ENCODE data around the gene PDE6D.
"Not testable (repeated sequence)": the region's sequence is repeated elsewhere in the genome, so short reads cannot be mapped to it uniquely, and the experiment has no call there.

PDE6D gene

DNA sequence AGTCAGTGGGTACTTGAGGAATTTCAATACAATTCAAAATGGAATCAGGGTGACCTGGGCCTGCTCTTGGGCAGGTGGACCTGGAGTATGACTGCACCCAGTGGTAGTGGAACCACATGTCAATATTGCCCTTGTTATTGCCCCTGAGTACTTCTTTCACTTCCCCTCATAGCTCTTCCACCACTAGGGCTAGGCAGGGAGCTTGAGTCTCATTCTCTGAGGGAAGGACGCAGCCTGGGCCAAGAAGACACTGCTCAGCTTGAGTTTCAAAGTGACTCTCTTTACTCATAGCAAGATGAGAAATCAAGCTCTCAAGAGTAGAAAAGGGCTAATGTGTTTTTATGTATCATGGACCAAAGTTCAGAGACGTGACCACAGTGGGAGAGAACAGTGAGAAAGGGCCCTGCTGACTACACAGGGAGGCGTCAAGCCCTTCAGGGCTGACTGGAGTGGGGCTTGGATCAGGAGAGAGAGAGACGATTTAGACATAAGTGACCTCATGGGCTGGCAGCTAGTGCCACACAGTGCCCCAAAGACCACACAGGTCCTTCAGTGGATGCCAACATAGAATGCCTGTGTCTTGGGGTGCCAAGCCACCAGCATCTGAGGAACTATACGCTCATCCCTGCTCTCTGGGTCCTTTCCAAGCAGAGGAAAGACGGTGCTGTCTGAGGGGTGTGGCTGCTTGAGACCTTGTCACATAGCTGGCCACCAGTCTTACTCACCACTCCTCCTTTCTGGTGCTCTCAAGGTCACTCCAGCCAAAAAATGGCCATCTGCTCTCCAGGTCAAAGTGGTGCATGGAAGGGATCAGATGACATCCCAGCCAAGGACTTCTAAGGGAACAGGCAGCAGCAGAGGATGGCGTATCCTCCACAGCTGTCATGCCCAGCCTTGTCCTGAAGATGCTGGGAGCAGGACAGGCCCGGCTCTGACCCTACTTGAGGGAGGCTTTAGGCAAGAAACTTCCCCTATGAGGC, 59.8 kb downstream of the PDE6D start:
- DNase-seq (ENCODE audit: low read depth, low spot score): no peak
- H3K27ac ChIP-seq: no peak overlapping the region

DNA sequence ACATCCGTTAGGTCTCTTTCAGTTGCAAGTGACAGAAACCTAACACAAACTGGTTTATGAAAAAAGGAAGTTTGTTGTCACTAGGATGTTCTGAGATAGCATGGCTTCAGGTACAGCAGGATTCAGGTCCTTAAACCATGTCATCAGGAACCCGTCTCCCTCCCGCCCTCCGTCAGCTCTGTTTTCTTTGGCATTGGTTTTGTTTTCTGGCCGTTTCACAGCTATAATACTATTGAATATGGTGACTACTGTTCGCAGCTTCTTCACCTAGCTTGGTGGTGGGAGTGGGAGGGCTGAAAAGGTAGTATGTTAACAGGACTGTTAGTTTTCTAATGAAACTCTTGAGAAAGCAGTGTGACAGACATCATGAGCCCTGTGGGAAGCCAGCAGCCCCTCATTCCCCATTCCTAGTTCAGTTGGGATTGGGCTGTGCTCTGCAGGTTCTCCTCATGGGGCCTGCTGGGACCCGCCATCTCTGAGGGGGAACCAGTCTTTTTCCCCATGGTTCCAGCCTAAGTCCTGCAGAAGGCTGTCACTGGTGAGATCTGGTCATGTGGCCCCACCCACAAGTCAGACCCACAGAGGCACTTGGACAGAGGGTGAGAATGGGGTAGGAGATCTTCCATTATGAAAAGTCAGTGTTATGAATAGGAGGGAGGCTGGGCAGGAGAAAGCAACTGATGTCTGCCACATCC, 60.6 kb downstream of the PDE6D start:
- H3K27ac ChIP-seq: no peak overlapping the region
- no peak for DNase-seq (ENCODE audit: low read depth, low spot score)

DNA sequence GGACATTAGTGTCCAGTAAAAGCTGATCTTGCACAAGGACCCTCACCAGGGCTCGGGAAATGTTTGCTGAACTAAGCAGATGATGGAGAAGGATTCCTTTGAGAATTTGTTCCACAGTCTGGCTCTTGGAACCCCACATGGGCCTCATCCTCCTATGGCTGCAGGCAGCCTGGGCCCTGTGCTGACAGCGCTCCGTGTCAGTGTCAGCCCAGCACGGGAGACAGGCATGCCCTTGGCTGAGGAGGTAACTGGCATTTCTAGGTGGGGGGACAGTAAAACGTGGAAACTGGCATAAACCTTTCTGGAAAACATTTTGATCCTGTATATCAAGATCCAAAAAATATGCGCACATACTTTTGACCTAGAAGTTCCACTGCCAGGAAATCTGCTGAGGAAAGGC, 62.3 kb downstream of the PDE6D start:
- DNase-seq (ENCODE audit: low read depth, low spot score): no peak
- H3K27ac ChIP-seq: no peak overlapping the region

DNA sequence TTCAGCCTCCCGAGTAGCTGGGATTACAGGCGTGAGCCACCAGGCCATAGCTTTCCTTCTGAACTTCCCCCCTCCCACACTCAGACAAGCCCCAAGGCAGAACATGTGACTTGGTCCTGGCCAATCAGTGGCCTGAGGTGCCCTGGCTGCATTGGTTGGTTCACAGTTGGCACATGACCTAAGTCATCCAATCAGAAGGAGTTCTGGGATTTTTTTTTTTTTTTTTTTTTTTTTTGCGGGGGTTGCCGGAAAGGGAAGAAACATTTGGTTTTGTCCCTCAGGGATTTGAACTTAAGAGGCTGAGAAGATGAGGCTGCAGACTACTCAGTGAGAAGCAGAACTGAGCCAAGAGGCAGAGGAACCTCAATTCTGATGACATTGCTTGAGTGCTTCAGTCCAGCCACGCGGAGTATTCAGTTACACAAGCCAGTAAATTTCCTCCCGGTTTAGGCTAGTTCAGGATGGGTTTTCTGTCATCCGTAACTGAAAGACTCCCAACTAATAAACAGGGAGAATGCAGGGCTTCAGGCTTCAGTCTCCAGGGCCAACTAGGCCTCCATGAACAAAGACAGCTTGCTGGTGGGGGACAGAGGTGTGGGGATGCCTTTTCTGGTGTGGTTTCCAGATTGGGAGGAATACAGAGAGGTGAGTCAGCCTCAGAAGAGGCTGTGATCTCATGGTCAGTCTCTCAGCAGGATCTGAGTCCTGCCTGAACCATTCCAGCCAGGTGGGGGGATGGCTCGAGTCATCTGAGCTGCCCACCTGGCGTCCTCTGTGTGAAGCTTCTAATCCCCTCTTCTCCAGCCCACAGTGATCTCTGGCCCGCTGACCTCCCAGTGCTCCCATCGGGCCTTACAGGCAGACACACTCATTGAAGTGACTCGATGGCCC, 63.6 kb downstream of the PDE6D start:
- no peak overlapping the region for H3K27ac ChIP-seq
- no peak for DNase-seq (ENCODE audit: low read depth, low spot score)

DNA sequence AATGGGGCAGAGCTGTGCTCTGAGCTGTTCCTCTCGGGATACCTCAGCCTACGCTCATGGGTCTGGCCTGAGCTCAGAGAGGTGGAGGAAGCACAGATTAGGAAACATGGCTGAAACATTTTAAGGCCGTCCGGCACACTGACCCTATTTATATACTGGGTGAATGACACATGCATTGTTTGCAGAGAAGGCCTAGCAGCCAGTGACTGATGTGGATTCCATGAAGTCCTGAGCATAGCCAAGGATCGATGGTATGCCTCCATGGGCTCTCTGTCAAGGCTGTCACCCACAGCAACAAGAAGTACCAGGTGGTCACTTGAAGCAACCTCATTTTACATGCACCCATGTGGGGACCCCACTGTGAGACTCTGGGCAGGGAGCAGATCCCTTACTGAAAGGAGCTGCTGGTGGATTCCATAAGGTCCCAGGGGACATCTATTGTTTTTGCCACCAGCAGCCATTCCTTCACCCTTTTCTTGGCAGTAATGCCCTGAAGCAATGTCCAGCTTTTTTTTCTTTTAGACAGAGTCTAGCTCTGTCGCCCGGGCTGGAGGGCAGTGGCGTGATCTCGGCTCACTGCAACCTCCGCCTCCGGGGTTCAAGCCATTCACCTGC, 64.3 kb downstream of the PDE6D start:
- no peak overlapping the region for H3K27ac ChIP-seq
- no peak for DNase-seq (ENCODE audit: low read depth, low spot score)

DNA sequence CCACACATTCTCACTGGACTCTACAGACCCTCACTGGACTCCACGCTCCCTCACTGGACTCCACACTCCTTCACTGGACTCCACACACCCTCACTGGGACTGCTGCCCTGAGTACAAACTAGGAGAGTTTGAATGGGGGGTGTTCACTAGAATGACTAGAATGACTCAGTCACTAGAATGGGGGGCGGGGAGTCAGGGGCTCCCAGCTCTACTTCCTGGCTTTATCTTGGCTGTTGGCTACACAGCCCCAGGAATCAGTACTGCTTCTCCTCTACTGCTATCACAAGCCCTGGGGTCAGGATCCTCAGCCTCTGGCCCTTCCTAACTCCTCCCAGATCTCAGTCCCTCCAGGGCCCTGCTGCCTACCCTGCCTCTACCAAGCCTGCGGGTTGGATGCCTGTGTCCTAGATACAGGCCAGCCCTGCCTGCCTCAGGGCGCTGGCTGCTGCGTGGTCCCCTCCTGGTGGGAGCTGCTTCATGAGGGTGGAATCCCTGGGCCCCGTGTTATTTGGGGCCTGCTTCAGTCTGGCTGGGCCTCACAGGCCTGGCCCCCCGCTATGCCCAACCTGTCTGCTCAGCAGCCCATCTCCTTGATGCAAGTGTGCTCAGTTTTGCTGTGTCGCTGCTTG, 65.0 kb downstream of the PDE6D start:
- no peak for DNase-seq (ENCODE audit: low read depth, low spot score)
- no peak overlapping the region for H3K27ac ChIP-seq

DNA sequence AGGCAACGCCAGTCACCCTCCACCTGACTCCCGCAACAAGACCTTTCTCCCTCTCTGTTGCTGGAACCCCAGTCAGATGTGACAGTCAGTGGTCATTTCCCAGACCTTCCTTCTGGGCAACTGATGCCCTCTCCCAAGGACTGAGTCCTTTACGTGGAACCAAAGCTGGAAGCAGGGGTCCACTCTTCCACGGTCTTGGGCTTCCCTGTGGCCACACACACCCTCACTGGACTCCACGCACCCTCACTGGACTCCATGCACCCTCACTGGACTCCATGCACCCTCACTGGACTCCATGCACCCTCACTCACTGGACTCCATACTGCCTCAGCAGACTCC, 65.6 kb downstream of the PDE6D start:
- no peak for DNase-seq (ENCODE audit: low read depth, low spot score)
- no peak overlapping the region for H3K27ac ChIP-seq

DNA sequence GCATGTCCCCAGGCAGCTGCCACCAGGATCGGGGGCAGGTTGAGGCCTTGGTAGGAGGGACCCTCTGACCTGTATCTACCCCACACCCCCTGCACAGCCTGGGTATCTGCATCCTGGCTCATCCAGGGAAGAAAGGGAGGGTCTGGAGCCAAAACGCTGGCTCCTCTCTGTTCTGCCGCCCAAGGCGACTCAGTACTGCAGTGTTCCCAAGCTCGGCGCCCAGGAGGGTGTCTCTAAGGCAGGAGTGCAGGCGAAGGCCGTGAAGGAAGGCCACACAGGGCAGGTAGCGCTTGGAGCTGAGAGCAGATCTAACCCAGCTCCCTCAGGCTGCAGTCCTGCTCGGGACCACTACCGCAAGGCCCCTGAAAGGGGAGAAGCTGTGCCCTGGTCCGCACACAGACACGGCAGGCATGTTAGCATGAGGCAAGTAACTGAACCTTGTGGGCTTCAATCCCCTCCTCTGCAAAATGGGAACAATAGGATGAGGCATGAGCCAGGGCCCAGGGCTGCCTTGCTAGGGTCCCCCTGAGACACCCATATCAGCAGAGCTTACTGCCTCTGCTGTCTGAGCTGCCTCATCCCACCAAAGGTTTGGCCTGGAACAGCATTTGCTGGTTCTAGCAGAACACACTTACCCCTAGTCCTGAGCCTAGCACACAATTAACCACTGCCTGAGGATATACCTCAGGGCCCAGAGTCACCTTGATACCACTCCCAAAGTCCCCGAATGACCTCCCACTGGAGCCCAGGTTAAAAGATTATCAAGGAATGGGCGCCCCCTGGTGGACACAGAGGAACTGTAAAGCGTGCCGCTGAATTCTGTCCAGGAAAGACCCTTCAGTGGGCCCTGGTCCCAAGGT, 66.2 kb downstream of the PDE6D start:
- DNase-seq (ENCODE audit: low read depth, low spot score): no peak
- H3K27ac ChIP-seq: no peak overlapping the region

DNA sequence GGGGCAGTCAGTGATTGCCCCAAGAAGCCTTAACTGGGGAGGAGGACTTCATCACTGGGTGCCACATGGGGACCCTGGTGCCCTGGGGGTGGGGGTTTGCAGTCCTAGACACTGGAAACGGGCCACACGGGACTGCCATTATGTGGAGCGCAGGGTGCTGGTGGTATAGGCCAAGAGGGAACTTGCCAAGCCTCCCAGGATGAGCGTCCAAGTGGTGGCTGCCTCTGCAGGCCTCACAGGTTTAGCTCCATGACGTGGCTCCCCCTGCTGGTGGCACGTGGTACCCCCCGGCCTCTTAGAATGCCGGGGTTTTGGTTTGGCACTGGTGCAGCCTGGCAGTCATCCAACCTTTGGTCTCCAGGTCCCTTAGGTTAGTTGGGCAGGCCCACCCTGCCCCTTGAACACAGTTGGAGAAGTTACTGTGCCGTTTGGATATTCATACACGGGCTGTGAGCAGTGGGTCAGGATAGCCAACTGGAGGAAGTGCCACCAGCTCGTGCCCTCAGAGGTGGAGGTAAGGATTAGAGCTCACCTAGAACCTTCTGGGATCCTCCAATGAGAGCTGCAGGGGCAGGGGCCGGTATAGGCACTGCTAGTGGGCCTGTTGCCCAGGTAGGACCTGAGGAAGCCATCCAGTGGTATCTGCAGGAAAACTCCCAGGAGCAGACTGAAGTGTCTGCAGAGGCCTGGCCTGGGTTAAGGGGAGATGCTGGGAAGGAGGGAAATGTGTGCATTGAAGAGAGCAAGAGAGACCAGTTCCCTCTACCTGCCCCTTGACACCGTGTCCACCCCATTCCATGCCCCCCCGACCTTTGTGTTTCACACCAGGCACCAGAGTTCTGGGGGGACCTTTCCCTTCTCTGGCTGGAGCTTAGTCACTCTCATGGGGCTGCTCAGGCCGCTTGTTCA, 67.1 kb downstream of the PDE6D start:
- peak; percentile 27 for DNase-seq (ENCODE audit: low read depth, low spot score)
- peak overlapping the region; percentile 12 for H3K27ac ChIP-seq

DNA sequence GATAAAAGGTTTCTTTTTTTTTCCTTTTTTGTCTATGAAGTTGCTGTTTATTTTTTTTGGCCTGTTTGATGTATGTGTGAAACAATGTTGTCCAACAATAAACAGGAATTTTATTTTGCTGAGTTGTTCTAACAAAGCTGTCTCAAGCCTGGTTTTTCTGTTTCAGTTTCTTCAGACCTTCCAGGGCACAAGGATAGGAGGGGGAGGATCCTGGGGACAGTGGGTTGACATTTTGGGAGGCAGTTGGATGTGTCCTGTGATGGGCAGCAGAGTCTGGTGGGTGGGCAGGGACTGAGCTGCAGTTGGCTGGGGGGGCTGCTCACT, 67.7 kb downstream of the PDE6D start:
- not testable (repeated sequence) for DNase-seq (ENCODE audit: low read depth, low spot score)
- peak overlapping the region; percentile 12 for H3K27ac ChIP-seq

DNA sequence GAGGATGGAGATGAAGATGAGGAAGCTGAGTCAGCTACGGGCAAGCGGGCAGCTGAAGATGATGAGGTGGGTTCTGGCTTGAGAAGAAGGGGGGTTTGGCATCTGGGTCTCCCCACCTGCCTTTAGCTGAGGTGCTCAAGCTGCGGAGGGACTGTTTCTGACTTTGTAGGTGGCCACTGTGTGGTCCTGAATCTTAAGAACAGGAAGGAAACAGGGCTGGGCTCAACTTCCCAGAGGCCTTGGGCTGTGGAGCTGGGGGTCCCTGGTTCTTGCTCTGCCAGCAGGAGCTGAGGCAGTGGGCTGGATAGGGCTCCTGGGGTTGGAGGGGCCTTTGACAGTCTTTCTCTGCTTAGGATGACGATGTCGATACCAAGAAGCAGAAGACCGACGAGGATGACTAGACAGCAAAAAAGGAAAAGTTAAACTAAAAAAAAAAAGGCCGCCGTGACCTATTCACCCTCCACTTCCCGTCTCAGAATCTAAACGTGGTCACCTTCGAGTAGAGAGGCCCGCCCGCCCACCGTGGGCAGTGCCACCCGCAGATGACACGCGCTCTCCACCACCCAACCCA, 68.5 kb downstream of the PDE6D start:
- H3K27ac ChIP-seq: peak overlapping the region; percentile 95
- not testable (repeated sequence) for DNase-seq (ENCODE audit: low read depth, low spot score)

DNA sequence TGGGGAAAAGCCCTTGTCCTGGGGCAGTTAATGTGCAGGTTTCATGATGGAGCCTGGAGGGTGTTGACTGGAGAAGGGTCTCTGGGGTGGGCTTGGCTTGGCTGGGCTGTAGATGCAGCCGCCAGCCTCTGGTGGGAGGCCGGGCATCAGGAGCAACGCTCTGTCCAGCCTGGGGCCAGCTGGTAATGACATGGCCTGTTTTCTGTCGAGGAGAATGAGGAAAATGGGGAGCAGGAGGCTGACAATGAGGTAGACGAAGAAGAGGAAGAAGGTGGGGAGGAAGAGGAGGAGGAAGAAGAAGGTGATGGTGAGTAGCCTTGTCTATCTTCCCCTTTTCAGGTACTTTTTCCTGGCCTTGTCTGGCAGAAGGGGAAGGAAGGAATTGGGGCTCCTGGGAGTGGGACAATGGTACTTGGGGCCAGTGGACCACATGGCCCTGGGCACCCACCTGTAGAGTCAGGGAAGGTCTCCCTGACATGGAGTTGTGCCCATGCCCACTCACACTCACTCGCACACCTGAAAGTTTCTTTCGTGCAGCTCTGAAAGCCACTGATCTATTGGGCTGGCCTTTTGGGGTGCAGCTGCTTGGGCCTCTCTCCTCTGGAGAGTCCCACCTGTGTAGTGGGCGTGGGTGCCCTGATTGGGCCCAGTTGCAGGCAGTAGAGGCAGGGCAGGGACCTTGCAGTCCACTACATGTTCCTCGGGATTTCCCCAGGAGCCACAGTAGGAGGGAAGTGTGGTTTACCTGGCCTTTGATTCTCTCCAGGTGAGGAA, 69.2 kb downstream of the PDE6D start:
- H3K27ac ChIP-seq: peak overlapping the region; percentile 95
- DNase-seq (ENCODE audit: low read depth, low spot score): no peak

DNA sequence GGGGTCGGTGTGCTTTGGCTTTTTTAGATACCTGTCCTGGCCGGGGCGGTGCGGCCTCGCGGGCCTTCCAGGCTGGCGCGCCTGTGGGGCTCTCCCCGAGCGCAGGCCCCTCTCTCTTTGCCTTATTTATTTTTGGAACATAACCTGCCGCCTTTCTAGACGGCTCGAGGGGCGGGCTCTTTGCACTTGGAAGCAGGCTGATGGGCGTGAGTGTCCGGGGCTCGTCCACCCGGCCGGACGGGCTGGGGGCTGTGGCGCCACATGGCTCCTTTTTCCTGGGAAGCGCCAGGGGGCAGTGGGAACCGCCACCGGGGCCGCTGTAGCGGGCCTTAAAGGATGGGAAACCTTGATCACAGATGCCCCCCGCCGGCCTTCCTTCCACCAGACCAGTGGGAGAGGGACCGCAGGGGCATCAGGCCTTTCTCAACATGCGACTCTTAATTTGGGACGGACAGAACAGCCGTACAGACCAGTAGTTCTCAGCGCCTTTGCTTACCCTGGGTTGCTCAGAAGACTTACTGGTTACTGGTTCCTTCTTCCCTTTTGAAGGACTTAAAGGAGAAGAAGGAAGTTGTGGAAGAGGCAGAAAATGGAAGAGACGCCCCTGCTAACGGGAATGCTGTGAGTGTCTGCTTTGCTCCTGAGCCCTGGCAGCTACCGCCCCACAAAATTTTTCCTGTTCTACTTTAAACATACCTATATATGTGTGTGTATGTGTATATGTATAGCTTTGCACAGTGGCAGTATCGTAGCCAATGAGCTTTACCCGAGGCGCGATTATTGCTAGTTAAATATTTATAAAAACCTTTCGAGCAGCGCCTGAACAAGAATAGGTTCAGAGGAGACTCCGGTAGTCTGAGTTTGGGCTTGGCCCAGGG, 70.0 kb downstream of the PDE6D start:
- peak overlapping the region; percentile 95 for H3K27ac ChIP-seq
- DNase-seq (ENCODE audit: low read depth, low spot score): no peak

DNA sequence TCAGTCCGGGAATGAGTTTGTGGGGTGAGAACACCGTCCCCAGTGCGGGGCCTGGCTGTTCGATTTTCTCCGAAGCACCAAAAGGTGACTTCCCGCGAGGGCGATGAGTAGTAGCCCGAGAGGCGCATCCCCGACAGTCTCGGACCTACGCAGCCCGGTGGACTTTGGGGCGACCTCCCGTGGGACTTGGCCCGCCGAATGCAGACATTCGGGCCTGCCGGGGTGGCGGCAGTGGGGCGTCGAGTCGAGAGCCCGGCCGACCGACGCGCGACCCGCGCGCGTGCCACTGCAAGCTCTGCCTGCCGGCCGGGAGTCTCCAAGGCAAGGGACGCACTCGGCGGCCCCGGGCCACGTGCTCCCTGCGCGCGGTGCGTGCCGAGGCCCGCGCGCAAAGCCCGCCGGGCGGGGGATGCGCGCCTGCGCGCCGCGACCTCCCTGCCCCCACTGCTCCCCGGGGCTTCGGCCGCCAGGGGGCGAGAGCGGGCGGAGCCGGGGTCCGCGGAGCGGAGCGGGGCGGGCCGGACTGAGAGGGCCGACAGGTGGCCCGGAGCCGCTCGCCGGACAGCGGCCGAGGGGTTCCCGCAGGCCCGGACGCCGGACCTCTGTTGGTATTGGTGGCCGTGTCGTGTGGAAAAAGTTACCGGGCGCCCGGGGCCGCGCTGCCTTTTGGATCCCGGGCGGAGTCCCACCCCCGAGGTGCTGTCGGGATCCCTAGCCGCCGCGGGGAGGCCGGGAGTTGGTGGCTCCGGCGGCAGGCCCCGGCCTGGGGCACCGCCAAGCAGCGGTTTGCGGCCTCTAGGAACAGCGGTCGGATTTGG, 70.9 kb downstream of the PDE6D start:
- H3K27ac ChIP-seq: peak overlapping the region; percentile 95
- peak; percentile 36 for DNase-seq (ENCODE audit: low read depth, low spot score)

DNA sequence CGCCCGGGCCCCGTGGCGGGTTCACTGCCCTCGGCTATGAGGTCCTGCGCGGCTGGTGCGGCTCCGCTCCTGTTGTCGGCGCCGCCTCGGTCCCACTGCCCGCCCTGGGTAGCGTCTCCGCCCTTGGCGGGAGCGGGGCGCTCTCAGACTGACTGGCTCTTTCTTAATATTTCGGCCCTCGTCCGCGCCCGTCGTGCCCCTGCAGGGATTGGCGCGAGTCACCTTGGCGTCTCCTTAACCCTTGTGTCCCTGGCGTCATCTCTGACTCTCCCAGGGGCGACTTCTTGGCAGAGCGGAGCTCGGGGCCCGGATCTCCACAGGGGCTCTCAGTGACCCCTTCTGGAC, 71.5 kb downstream of the PDE6D start:
- H3K27ac ChIP-seq: peak overlapping the region; percentile 95
- DNase-seq (ENCODE audit: low read depth, low spot score): no peak

Data from epithelial cell of prostate (primary cell).